GM23248 (cell line): Measurements from ENCODE around the gene SLC9A9.

ENCODE experiments used
- EZH2 ChIP-seq: fragments of 200-600 bp; sonication (generic); IDR thresholded peaks from 2 replicates; pipeline ENCODE4 v1.6.1; 2018; ENCODE audit warnings: antibody characterized with exemption, mild to moderate bottlenecking; ENCODE audit not compliant: insufficient read depth, poor library complexity, severe bottlenecking
- EZH2phosphoT487 ChIP-seq: fragments of 200-600 bp; sonication (generic); IDR thresholded peaks from 2 replicates; pipeline ENCODE4 v1.6.1; 2018; ENCODE audit warnings: antibody characterized with exemption, moderate library complexity, mild to moderate bottlenecking, low read depth; ENCODE audit not compliant: insufficient read depth

- TF ChIP-seq EZH2 (no peak), EZH2phosphoT487 (no peak)
Observed at GRCh38 chr3:143652118-143652517, 196.2 kb downstream of the SLC9A9 start.
